Testis (tissue), 3 donors: ENCODE measurements around the gene ZNF282. TPM values are rescaled to one million over a fixed set of nuclear protein-coding genes. Genes with fewer than 3 reads are reported as not detected.

Source experiments
- DNase-seq: peaks from one replicate; pipeline ENCODE4 v3.0.0-alpha.2; 2019
- H3K27ac ChIP-seq, 2 donors: fragments of 200-600 bp; sonication (generic); one replicate each; pipeline ENCODE4 v1.5.1; 2019
- H3K27me3 ChIP-seq: fragments of 200-600 bp; sonication (generic); one replicate; pipeline ENCODE4 v1.5.1; 2019
- H3K36me3 ChIP-seq: fragments of 200-600 bp; sonication (generic); one replicate; pipeline ENCODE4 v1.5.1; 2017; ENCODE audit warnings: low read depth; ENCODE audit errors: missing control alignments
- H3K4me1 ChIP-seq: fragments of 200-600 bp; sonication (generic); one replicate; pipeline ENCODE4 v1.5.1; 2019
- H3K4me3 ChIP-seq, 2 donors: fragments of 200-600 bp; sonication (generic); one replicate each; pipeline ENCODE4 v1.5.1; 2017 to 2019
- H3K9me3 ChIP-seq: fragments of 200-600 bp; sonication (generic); one replicate; pipeline ENCODE4 v1.5.1; 2017
- CTCF ChIP-seq, 3 experiments: fragments of 450-650 bp in 2 of 3; fragments of 200-600 bp in 1 of 3; sonication (generic) in 1 of 3; IDR thresholded peaks; one replicate each; pipeline ENCODE4 v1.5.1; 2016 to 2019; ENCODE audit warnings: antibody characterized with exemption in 3 of 3, mild to moderate bottlenecking in 2 of 3, moderate library complexity in 1 of 3
- POLR2A ChIP-seq: fragments of 450-650 bp; IDR thresholded peaks from one replicate; pipeline ENCODE4 v1.6.1; 2017; ENCODE audit warnings: antibody characterized with exemption, mild to moderate bottlenecking, moderate library complexity
- WGBS, 2 donors: methylation state at CpG; one replicate each; pipeline ENCODE4 v1.1.5; 2018; 5-methylcytosine and 5-hydroxymethylcytosine counted together
- intact Hi-C: fragments of 100-400 bp; cut with DNase I; formaldehyde crosslinking; loops from one replicate; pipeline ENCODE4 v1.15.1; 2023; ENCODE audit warnings: low total_unique reads
- polyA plus RNA-seq: library from polyadenylated mRNA; stranded (reverse); fragments of 350-450 nt; fragmentation: Illumina TruSeq; extraction: RNeasy Lipid Tissue Mini Kit (QIAGEN cat#74804); gene quantifications from one replicate; pipeline ENCODE4 v1.2.3, GENCODE V29; 2014; ENCODE audit warnings: low read depth, low replicate concordance; ENCODE audit not compliant: insufficient read depth
- total RNA-seq, 2 donors: library from RNA; depleted of rRNA; stranded (reverse); fragments of >200 nt; gene quantifications; one replicate each; pipeline ENCODE4 v1.2.3, GENCODE V29; 2016

The ZNF282 gene
- total and polyA plus RNA-seq, 3 donors from 2014 or later, result 9.6 to 17.6 (median 12.2) TPM

DNA sequence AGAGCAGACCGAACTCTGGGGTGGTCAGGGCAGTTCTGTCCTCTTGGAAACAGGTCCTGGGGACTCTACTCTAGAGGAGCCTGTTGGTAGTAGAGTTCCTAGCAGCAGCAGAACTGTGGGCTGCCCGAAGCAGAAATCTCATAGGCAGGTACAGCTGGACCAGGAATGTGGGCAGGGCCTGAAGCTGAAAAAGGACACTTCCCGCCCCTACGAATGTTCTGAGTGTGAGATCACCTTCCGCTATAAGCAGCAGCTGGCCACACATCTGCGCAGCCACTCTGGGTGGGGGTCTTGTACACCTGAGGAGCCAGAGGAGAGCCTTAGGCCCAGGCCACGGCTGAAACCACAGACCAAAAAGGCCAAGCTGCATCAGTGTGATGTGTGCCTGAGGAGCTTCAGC, 58.3 kb downstream of the ZNF282 start:
- TF ChIP-seq CTCF (IDR thresholded peaks at IDR 0.05) (no peak), POLR2A (no peak)
- no peaks in the 10 kb centered on the region for H3K9me3 ChIP-seq
- intact Hi-C loops, result no loop called here
- no peaks in the 10 kb centered on the region for H3K27me3 ChIP-seq
- 88 to 92% methylated on average over 6 to 7 of the region's 7 CpGs for WGBS, 2 donors
- no peak overlapping the region for H3K4me3 ChIP-seq
- no peaks in the 10 kb centered on the region for H3K4me1 ChIP-seq
- no peak for DNase-seq
- H3K27ac ChIP-seq, result no peak overlapping the region
- no peaks in the 10 kb centered on the region for H3K36me3 ChIP-seq

- no peak for DNase-seq
- intact Hi-C loops, result no loop called here
- Histone ChIP-seq H3K36me3 (no peaks in the 10 kb centered on the region), H3K4me3 (no peak overlapping the region), H3K27ac (no peak overlapping the region), H3K4me1 (no peaks in the 10 kb centered on the region), H3K27me3 (no peaks in the 10 kb centered on the region), H3K9me3 (no peaks in the 10 kb centered on the region)
- 87 to 96% methylated on average over 5 to 16 of the region's 16 CpGs for WGBS, 2 donors
- TF ChIP-seq POLR2A, result no peak
- no peak for TF ChIP-seq CTCF (IDR thresholded peaks at IDR 0.05)
These were observed 59.0 kb downstream of the ZNF282 start for GRCh38 chr7:149254181-149254858.

DNA sequence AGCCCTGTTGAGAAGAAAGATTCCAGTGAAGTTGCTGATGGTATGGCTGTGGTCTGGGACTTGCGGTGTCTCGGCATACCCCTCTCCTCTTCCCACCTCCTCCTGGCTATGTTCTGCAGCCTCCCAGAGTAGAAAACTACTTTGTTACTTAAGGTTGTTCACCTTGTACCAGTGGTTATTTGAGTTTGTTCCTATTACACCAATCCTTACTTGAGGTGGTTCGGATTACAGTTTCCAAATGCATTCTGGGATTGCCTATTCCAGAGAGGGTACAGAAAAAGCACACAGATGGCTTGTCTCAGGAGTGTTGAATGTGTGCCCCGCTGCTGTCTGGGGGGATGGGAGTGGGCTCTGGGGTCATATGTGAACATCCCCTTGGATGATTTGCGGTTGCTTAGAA, 59.8 kb downstream of the ZNF282 start:
- intact Hi-C loops, result no loop called here
- H3K27ac ChIP-seq, result no peak overlapping the region
- no peaks in the 10 kb centered on the region for H3K4me1 ChIP-seq
- no peak for DNase-seq
- H3K9me3 ChIP-seq, result no peaks in the 10 kb centered on the region
- no peaks in the 10 kb centered on the region for H3K36me3 ChIP-seq
- TF ChIP-seq POLR2A (no peak), CTCF (IDR thresholded peaks at IDR 0.05) (no peak)
- WGBS, 2 donors, result 87 to 90% methylated on average over 5 of the region's 5 CpGs
- no peak overlapping the region for H3K4me3 ChIP-seq
- H3K27me3 ChIP-seq, result no peaks in the 10 kb centered on the region

- Histone ChIP-seq H3K27ac (no peak overlapping the region), H3K36me3 (no peaks in the 10 kb centered on the region), H3K27me3 (no peaks in the 10 kb centered on the region), H3K4me3 (no peak overlapping the region), H3K9me3 (no peaks in the 10 kb centered on the region), H3K4me1 (peaks cover 5% of the 10 kb centered on the region)
- TF ChIP-seq CTCF (IDR thresholded peaks at IDR 0.05) (no peak), POLR2A (no peak)
- intact Hi-C loops, result no loop called here
- DNase-seq, result no peak
- 82 to 86% methylated on average over 4 of the region's 4 CpGs for WGBS, 2 donors
These were observed 61.2 kb downstream of the ZNF282 start for GRCh38 chr7:149256568-149256967.

- no peaks in the 10 kb centered on the region for H3K9me3 ChIP-seq
- intact Hi-C loops, result no loop called here
These were observed 61.8 kb downstream of the ZNF282 start for GRCh38 chr7:149257146-149257545.

More at GRCh38 chr7:149257146-149257545, 61.8 kb downstream of the ZNF282 start:
- H3K27me3 ChIP-seq, result no peaks in the 10 kb centered on the region
- 91 to 94% methylated on average over 2 of the region's 2 CpGs for WGBS, 2 donors
- TF ChIP-seq POLR2A, result no peak
- no peak for TF ChIP-seq CTCF (IDR thresholded peaks at IDR 0.05)
- H3K4me3 ChIP-seq, result no peak overlapping the region
- no peak overlapping the region for H3K27ac ChIP-seq
- no peaks in the 10 kb centered on the region for H3K36me3 ChIP-seq
- H3K4me1 ChIP-seq, result peaks cover 5% of the 10 kb centered on the region
- no peak for DNase-seq
